ENCODE results near the gene OSBPL9. TPM values are rescaled to one million over a fixed set of nuclear protein-coding genes. Genes with fewer than 3 reads are reported as not detected.

The OSBPL9 gene
- total RNA-seq, 1 experiment from 2014 or later = 52.6 TPM

GRCh38 chr1:51709951-51710350 is 93.1 kb downstream of the OSBPL9 start:
- Histone ChIP-seq H3K9me3 (ENCODE audit: control insufficient read depth in 1 of 2, insufficient read depth in 1 of 2, low read depth in 1 of 2, low read length in 2 of 2) (no peaks in the 10 kb centered on the region), H2AFZ (ENCODE audit: low read depth, low read length, poor library complexity, severe bottlenecking) (no peak overlapping the region), H3K27me3 (ENCODE audit: insufficient read depth, low read length) (no peaks in the 10 kb centered on the region), H4K20me1 (ENCODE audit: insufficient read depth) (no peaks in the 10 kb centered on the region; the same call in 1 of the 2 replicates), H3K79me2 (ENCODE audit: insufficient read depth, low read length) (peaks cover 6% of the 10 kb centered on the region), H3K9ac (ENCODE audit: low read length) (no peak overlapping the region), H3K36me3 (ENCODE audit: control insufficient read depth in 1 of 2, insufficient read depth in 2 of 2, low read length in 2 of 2) (no peaks in the 10 kb centered on the region), H3K9me2 (ENCODE audit: insufficient read depth) (no peaks in the 10 kb centered on the region), H3K4me2 (ENCODE audit: low read length) (no peak overlapping the region), H3K27ac (ENCODE audit: low read depth, low read length) (no peak overlapping the region), H3K4me1 (ENCODE audit: control insufficient read depth in 1 of 2, insufficient read depth in 2 of 2, low read length in 2 of 2) (no peaks in the 10 kb centered on the region), H3K4me3 (replicated peaks in 1 of 2; ENCODE audit: low read depth in 1 of 2, low read length in 2 of 2) (no peak overlapping the region)
- no peak for DNase-seq (ENCODE audit: low read depth, low spot score)
- no peak for TF ChIP-seq RAD21 (IDR thresholded peaks at IDR 0.05; ENCODE audit: low read depth)
- no peak for TF ChIP-seq POLR2A (IDR thresholded peaks at IDR 0.05; ENCODE audit: borderline replicate concordance, extremely low read depth, insufficient read depth, insufficient read length)
- no peak for TF ChIP-seq CEBPB (IDR thresholded peaks at IDR 0.05; ENCODE audit: low read depth)
- TF ChIP-seq FOSL1 (IDR thresholded peaks at IDR 0.05; ENCODE audit: low read depth) = no peak
- no peak for TF ChIP-seq ZNF274 (IDR thresholded peaks at IDR 0.05; ENCODE audit: low read depth, low read length)
- no peak for TF ChIP-seq SP1 (IDR thresholded peaks at IDR 0.05; ENCODE audit: low read depth)
- no peak for TF ChIP-seq ATF3 (IDR thresholded peaks at IDR 0.05)
- TF ChIP-seq JUND (IDR thresholded peaks at IDR 0.05) = no peak
- no peak for TF ChIP-seq EZH2 (IDR thresholded peaks at IDR 0.05)
- TF ChIP-seq POLR2AphosphoS5 (IDR thresholded peaks at IDR 0.05; ENCODE audit: low read depth, low read length) = no peak
- TF ChIP-seq EGR1 (IDR thresholded peaks at IDR 0.05; ENCODE audit: low read depth) = no peak
- no peak for TF ChIP-seq YY1 (IDR thresholded peaks at IDR 0.05; ENCODE audit: extremely low read depth, insufficient replicate concordance, low read depth, low read length)
- no peak for TF ChIP-seq SRF (IDR thresholded peaks at IDR 0.05; ENCODE audit: low read depth)
- no peak for TF ChIP-seq ZFX (IDR thresholded peaks at IDR 0.05)
- TF ChIP-seq SIN3A (IDR thresholded peaks at IDR 0.05; ENCODE audit: low read depth) = no peak
- no peak for TF ChIP-seq EZH2phosphoT487 (IDR thresholded peaks at IDR 0.05; ENCODE audit: borderline replicate concordance)
- no peak for TF ChIP-seq TCF7L2 (IDR thresholded peaks at IDR 0.05; ENCODE audit: borderline replicate concordance, extremely low read depth, insufficient read depth, insufficient read length)
- BruUV-seq (replicated peaks) = no TSS peak
- POLR2A ChIA-PET = no interaction called here
- RAD21 ChIA-PET (ENCODE audit: low non-redundant PET in 1 of 2, low total read pairs in 2 of 2, uncharacterized antibody in 2 of 2, unreplicated experiment in 2 of 2) = no interaction called here
- ATAC-seq = no peak
- CTCF ChIA-PET = no interaction called here
- intact Hi-C loops (cut with micrococcal nuclease) = no loop called here
